NCI-H1436 treated with DMSO at 0.1 percent for 48 hours (cell line): ENCODE results near the gene ENDOV.

ENCODE experiments used
- DNase-seq: peaks from one replicate; lab custom pipeline; 2025; lab: John Stamatoyannopoulos, UW

Gene ENDOV

GRCh38 chr17:80449930-80450576 is 35.1 kb downstream of the ENDOV start:
- no peak for DNase-seq

GRCh38 chr17:80451104-80451775 is 36.3 kb downstream of the ENDOV start:
- DNase-seq: no peak

DNA sequence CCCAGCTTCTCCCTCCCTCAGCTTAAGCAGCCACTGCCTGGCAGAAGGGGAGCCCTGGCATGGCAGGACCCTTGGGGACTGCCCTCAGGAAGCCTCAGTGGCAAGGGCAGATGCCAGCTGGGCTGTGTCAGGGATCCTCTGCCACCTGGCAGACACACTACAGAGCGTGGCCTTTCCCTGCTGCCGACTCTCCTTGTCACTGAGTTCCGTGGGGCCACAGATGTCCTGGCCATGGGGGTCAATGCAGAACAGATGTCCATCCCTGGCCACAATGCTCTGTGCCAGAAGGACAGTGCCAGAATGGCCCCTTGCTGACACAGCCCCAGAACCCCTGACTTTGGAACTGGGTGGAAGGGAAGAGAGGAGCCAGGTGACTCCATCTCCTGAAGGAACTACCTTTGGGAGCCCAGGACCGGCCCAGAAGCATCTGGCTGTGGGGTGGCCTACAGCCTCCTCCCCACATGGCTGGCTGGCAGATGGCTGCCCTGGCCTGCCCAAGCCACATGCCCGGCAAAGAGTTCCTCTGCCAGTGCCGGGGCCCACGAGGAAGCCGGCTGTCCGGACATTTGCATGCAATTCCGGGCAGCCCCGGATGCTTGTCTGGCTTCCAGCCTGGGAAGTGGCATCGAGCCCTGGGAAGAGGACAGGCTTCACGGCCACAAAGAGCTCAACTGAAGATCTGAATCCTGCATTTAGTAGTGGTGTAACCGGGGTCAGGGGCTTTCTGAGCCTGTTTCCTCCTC is 37.4 kb downstream of the ENDOV start:
- DNase-seq: no peak

- no peak for DNase-seq
These were observed 38.4 kb downstream of the ENDOV start for GRCh38 chr17:80453126-80453997.

GRCh38 chr17:80453998-80454556 is 39.1 kb downstream of the ENDOV start:
- DNase-seq: no peak

GRCh38 chr17:80454557-80455335 is 39.8 kb downstream of the ENDOV start:
- peak; percentile 88 for DNase-seq

DNA sequence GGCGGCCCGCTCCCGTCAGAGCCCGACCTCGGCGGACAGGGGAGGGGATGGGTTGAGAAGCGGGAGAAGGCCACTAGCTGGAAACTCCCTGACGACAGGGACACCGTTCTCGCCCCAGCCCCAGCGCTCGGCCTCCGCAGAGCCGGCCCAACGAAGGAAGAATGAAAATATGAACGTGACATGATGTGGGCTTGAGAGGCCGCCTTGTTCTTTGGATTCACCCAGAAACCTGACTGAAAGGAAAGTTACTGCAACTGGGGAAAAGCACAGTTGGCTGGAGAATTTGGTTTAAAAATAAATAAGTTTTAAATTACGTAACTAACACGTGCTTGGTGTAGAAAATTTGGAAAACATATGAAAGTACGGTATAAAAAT is 40.4 kb downstream of the ENDOV start:
- no peak for DNase-seq

GRCh38 chr17:80455784-80456183 is 40.8 kb downstream of the ENDOV start:
- no peak for DNase-seq

DNA sequence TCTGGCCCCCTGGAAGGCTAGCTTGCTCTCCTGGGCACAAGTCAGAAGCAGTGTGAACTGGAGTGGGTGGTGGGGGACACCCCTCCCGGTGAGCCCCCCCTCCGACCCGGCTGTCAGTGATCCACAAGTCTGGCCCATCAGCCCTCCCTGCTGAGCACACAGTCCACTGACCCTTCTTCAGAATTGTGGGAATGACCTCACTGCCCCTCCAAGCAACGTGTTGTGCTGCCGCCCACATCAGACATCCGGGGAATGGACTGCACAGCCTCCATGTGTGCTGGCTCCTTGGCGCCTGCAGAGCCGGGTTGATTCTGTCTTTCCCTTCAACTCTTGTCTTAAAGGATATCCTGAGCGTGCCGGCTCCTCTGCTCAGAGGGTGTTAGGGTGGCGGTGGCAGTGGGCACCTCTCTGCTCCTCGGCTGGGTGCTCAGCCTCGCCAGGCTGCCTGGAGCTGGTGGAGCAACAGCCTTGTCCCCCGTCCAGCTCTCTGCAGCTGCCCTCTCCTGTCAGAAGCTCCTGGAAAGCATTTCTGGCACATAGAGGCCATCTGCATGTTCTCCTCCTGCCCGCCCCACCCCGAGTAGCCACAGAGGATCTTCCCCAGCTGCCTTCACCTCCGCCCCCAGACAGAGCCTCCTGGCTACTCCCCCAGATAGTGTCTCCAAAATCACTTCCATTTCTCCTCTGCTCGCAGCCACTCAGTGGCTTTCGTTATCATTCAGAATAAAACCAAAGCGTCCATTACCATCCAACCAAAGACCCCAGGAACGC is 41.7 kb downstream of the ENDOV start:
- no peak for DNase-seq

GRCh38 chr17:80457236-80457856 is 42.4 kb downstream of the ENDOV start:
- no peak for DNase-seq

GRCh38 chr17:80458016-80458415 is 43.0 kb downstream of the ENDOV start:
- no peak for DNase-seq

DNA sequence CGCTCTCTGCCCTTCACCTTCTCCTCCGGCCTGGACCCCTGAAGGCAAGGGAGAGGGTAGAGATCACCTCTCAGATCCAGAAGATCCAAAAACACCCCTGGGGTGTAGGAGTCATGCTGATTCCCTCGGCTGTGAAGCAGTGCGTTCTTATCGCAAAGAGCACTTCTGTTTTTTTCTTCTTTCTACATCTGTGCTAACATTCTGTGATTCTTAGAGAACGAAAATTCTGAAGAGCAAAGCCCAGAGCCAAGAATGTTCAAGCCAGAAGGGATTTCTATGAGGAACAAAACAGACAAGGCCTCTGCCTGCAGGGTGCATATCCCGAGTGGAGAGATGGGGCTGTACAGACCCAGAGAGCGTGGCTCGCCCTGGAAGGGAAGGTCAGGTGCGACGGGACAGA is 44.3 kb downstream of the ENDOV start:
- DNase-seq: no peak

DNA sequence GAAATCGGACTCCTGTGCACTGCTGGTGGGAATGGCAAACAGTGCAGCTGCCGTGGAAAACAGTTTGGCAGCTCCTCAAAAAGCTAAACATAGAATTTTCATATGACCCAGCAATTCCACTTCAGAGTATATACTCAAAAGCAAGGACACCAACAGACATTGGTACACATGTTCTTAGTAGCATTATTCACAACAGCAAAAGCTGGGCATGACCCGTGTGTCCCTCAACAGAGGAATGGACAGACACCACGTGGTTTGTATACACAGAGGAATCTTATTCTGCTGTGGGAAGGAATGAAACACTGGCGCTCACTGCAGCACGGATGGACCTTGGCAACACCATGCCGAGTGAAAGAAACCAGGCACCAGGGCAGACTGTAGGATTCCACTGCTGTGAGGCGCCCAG is 45.5 kb downstream of the ENDOV start:
- DNase-seq: no peak

- DNase-seq: no peak
These were observed 46.7 kb downstream of the ENDOV start for GRCh38 chr17:80461528-80462160.

DNA sequence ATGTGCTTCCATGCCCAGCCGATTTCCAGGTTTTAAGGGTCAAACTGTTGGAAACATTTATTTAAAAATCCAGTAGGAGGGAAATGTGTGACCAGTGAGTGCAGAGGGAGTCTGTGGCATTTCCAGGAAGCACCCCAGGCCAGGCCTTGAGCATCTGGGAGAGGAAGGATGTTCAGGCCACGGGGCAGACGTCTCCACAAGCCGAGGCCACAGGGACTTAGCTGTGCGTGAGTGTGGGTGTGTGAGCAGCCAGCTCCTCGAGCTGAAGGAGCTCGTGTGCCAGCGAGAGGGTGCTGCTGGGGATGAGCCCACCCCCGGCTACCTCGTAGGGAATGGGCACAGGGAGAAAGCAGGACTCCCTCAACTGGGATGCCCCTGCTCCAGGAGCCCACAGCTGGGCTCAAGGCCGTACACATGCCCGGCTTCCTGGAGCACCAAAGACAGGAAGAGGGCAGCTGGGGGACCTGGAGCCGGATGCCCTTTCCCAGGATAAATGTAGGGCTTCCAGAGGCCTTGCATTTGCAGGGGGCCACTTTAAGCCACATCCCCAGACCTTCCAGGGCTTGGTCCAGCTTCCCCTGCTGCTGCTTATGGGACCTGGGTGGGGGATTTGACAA is 48.9 kb downstream of the ENDOV start:
- no peak for DNase-seq

DNA sequence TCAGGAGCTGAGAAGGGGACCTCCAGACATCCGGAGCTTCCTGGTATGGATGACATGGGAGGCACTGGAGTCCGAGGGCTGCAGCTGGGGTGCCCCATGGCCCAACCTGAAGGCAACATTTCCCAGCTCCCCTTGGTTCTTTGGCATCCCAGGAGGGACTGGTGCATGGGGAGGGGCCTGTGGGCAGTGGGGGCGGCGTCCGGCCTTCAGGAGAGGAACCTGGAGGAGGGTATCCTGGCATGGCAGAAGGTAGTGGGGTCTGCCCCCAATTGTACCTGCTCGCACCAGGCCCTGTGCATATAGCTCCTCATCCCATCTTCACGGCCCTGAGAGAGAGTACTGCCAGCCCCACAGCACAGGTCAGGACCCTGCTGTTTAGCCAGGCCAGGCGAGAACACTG is 49.5 kb downstream of the ENDOV start:
- no peak for DNase-seq

DNA sequence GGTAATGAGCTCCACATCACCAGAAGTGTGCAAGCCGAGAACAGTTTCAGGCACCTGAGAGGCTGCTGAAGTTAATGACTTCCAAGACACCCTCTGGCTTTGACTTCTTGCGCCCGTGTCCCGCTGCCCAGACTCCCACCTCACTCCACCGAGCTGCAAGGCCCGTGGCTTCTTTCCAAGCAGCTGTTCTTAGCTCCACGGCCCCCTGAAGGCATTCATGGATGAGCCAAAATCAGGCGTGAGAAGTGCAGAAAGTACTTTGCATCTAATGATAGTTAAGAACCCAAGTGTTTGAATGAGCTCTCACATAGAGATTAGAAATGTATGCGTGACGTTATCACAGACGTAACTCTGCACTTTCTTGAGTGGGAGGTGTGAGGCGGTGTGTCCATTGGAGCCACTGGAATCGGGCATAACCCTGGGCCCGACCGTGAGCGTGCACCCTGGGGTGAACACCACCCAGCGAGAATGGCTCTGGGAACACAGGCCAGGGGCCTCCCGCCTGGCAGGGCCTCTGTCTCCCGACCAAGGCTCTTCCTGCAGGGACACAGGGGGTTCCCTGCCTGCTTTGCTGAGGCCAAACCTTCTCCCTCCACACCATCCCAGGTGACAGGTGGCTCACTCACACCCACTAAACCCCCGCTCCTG is 50.5 kb downstream of the ENDOV start:
- no peak for DNase-seq

DNA sequence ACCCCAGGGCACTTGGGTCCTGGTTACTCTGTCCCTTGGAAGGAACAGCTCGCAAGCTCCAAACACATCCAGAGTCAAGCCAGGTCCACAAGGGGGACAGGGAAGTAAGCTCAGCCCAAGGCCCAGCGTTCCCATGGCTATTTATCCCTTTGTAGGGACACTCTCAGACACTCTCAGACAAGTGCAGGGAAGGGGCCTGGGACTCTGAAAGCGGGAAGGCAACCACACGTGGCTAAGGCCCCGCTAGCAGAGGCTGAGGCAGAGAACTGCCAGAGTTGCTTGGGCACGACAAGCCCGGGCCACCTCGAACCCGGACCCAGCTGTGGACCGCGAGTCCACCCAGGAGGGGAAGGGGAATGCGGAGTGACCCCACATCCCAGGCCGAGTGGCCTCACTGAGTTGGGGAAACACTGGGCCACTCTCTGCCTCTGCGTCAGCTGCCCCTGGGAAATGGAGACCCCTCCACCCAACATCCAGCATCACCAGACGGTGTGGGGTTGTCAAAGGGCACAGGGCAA is 51.3 kb downstream of the ENDOV start:
- DNase-seq: no peak
